ENCODE data around the gene EEF2. TPM values are rescaled to one million over a fixed set of nuclear protein-coding genes. Genes with fewer than 3 reads are reported as not detected.

Gene EEF2
- total RNA-seq, 2 donors from 2014 or later = 3,876 to 4,058 TPM

- Mint-ChIP-seq H3K9me3 (peaks cover 2% of the 10 kb centered on the region in 2 donors), H3K4me1 (ENCODE audit: low read depth) (peaks cover 58% of the 10 kb centered on the region), H3K4me3 (peak overlapping the region; percentile 90 to 95), H3K27ac (peak overlapping the region; percentile 95), H3K36me3 (ENCODE audit: insufficient read depth in 2 of 2) (peaks cover 16 to 23% of the 10 kb centered on the region in 2 donors), H3K27me3 (ENCODE audit: low read depth) (no peaks in the 10 kb centered on the region)
- peak; percentile 28 to 33 for ATAC-seq (replicated peaks in 1 of 2)
- DNase-seq = peak; percentile 90 to 91
These were observed 2.5 kb upstream of the EEF2 start for GRCh38 chr19:3987619-3988371.

- Mint-ChIP-seq H3K4me1 (ENCODE audit: low read depth) (peaks cover 72% of the 10 kb centered on the region), H3K36me3 (ENCODE audit: insufficient read depth in 2 of 2) (peaks cover 16 to 30% of the 10 kb centered on the region in 2 donors), H3K27me3 (ENCODE audit: low read depth) (no peaks in the 10 kb centered on the region), H3K9me3 (peaks cover 2% of the 10 kb centered on the region in 2 donors), H3K4me3 (peak overlapping the region; percentile 94 to 95), H3K27ac (peak overlapping the region; percentile 84)
- ATAC-seq (replicated peaks in 1 of 2) (peak; percentile 28 to 29), DNase-seq (peak; percentile 66 to 72)
These were observed 1.2 kb upstream of the EEF2 start for GRCh38 chr19:3986260-3987041.

DNA sequence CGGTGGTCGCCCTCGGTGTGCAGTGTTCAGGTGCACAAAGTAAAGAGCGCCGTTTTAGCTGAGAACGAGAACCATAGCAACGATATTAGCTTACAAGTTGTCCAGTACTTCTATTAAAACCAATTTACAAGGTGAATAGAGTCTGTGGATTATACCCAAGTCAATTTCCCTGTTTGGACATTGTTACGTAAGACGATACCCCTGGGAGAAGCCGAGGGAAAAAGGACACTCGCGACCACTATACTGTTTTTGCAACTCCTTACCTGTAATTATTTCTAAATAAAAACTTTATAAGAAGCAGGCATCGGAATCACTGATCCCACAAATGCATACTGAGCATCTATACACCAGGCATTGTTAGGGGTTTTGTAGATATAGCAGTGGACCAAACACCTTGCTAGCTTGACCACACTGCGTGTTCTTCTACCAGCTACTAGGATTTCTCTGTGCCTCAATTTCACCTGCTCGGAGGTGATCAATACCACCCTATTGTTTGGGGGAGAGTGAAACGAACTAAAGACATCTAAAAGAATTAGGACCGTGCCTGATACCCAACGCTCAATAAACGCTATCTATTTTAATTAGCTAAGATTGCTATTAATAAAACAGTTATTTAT, 488 bp upstream of the EEF2 start:
- ATAC-seq (replicated peaks in 1 of 2) (no peak), DNase-seq (no peak)
- H3K4me1 Mint-ChIP-seq (ENCODE audit: low read depth) = peaks cover 73% of the 10 kb centered on the region
- peaks cover 18 to 34% of the 10 kb centered on the region in 2 donors for H3K36me3 Mint-ChIP-seq (ENCODE audit: insufficient read depth in 2 of 2)
- no peaks in the 10 kb centered on the region for H3K27me3 Mint-ChIP-seq (ENCODE audit: low read depth)
- peak overlapping the region; percentile 94 to 95 for H3K4me3 Mint-ChIP-seq
- peaks cover under 1 to 1% of the 10 kb centered on the region in 2 donors for H3K9me3 Mint-ChIP-seq
- peak overlapping the region; percentile 97 for H3K27ac Mint-ChIP-seq

GRCh38 chr19:3984584-3984907, 717 bp downstream of the EEF2 start:
- H3K4me3 Mint-ChIP-seq = peak overlapping the region; percentile 94 to 95
- H3K27me3 Mint-ChIP-seq (ENCODE audit: low read depth) = no peaks in the 10 kb centered on the region
- peak overlapping the region; percentile 97 for H3K27ac Mint-ChIP-seq
- ATAC-seq (replicated peaks in 1 of 2) (no peak), DNase-seq (no peak)
- H3K9me3 Mint-ChIP-seq = no peaks in the 10 kb centered on the region
- H3K4me1 Mint-ChIP-seq (ENCODE audit: low read depth) = peaks cover 70% of the 10 kb centered on the region
- peaks cover 18 to 36% of the 10 kb centered on the region in 2 donors for H3K36me3 Mint-ChIP-seq (ENCODE audit: insufficient read depth in 2 of 2)

- no peaks in the 10 kb centered on the region for H3K9me3 Mint-ChIP-seq
- H3K27ac Mint-ChIP-seq = peak overlapping the region; percentile 97
- peaks cover 18 to 39% of the 10 kb centered on the region in 2 donors for H3K36me3 Mint-ChIP-seq (ENCODE audit: insufficient read depth in 2 of 2)
- H3K4me1 Mint-ChIP-seq (ENCODE audit: low read depth) = peaks cover 74% of the 10 kb centered on the region
- H3K27me3 Mint-ChIP-seq (ENCODE audit: low read depth) = no peaks in the 10 kb centered on the region
- no peak for DNase-seq
- H3K4me3 Mint-ChIP-seq = peak overlapping the region; percentile 94 to 95
- ATAC-seq (replicated peaks in 1 of 2) = peak in 1 of 2 donors; percentile 3
These were observed 1.2 kb downstream of the EEF2 start for GRCh38 chr19:3983936-3984583.

- ATAC-seq (replicated peaks in 1 of 2) (no peak), DNase-seq (no peak)
- Mint-ChIP-seq H3K27ac (peak overlapping the region; percentile 97), H3K27me3 (ENCODE audit: low read depth) (no peaks in the 10 kb centered on the region), H3K4me1 (ENCODE audit: low read depth) (peaks cover 74% of the 10 kb centered on the region), H3K36me3 (ENCODE audit: insufficient read depth in 2 of 2) (peaks cover 18 to 42% of the 10 kb centered on the region in 2 donors), H3K9me3 (no peaks in the 10 kb centered on the region), H3K4me3 (peak overlapping the region; percentile 94 to 95)
These were observed 1.7 kb downstream of the EEF2 start for GRCh38 chr19:3983542-3983914.

DNA sequence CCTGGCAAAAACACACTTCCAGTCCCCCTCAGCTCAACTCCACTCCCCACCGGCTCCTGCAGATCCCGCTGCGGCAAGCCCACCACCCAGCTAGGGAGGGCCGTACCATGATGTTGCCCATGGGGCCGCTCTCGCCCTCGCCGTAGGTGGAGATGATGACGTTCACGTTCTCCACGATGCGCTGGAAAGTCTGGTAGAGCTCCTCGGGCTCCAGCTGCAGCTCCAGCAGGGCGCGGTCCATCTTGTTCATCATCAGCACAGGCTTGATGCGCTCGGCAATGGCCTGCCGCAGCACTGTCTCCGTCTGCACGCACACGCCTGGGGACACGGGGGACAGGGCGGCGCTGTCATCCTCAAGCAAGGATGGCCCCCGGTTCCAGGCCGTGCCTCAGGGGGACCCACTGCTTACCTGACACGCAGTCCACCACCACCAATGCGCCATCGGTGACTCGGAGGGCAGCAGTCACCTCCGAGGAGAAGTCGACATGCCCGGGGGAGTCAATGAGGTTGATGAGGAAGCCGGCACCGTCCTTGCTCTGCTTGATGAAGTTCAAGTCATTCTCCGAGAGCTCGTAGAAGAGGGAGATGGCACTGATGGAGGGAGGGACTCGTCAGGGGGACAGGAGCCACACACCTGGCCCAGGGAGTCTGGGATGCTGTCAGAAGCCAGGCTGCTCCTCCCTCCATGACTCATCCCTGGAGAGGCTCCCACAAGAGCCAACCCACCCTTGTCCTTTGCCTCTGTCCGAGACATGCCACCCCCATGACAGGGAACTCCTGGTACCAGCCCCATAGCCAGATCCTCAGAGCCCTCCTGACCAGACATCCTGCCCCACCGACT, 2.3 kb downstream of the EEF2 start:
- Mint-ChIP-seq H3K27ac (peak overlapping the region; percentile 97), H3K9me3 (no peaks in the 10 kb centered on the region), H3K4me3 (peak overlapping the region; percentile 94 to 95), H3K27me3 (ENCODE audit: low read depth) (no peaks in the 10 kb centered on the region), H3K4me1 (ENCODE audit: low read depth) (peaks cover 69% of the 10 kb centered on the region), H3K36me3 (ENCODE audit: insufficient read depth in 2 of 2) (peaks cover 21 to 45% of the 10 kb centered on the region in 2 donors)
- DNase-seq (no peak), ATAC-seq (replicated peaks in 1 of 2) (peak in 1 of 2 donors; percentile 9)

DNA sequence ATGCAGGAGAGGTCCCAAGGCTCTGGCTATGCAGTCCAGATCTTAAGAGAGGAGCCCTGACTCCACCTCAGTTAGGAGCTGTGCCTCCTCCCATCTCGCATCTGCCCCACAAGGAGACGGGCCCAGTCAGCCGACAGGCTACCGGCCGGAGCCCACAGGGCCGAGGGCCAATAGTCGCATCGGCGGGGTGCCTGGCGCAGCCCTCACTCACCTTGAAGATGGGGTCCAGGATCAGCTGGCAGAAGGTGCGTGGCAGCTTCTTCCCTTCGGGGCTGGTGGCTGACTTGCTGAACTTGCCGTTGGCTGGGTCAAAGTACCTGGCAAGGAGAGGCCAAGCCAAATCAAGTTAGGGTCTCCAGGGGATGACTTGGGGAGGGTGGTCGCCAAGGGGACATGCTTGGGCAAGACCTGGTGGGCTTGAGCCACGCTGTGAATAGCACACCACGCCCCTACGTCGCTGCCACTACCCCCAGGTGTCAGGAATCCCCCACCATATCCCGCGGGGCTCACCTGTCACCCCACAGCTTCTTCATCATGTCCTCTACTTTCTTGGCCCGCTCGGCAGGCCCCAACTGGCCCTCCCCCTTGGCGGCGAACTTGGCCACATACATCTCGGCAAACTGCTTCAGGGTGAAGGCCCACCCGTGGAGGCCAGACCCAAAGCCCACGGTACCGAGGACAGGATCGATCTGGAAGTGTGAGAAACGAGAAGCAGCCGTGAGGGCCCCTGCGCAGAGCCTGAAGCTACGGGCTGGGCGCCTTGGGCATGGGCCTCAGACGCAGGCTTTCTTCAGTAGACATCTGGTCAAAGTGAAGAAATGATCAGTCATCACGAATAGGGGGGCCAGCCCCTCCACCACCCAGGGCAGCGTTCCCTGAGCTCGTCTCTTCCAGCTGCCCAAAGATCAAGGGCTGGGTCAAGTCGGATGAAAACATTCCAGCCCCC, 3.3 kb downstream of the EEF2 start:
- H3K36me3 Mint-ChIP-seq (ENCODE audit: insufficient read depth in 2 of 2) = peaks cover 23 to 45% of the 10 kb centered on the region in 2 donors
- no peak for DNase-seq
- peaks cover 61% of the 10 kb centered on the region for H3K4me1 Mint-ChIP-seq (ENCODE audit: low read depth)
- no peak for ATAC-seq (replicated peaks in 1 of 2)
- H3K9me3 Mint-ChIP-seq = no peaks in the 10 kb centered on the region
- H3K27me3 Mint-ChIP-seq (ENCODE audit: low read depth) = no peaks in the 10 kb centered on the region
- peak overlapping the region; percentile 75 for H3K27ac Mint-ChIP-seq
- H3K4me3 Mint-ChIP-seq = peak overlapping the region; percentile 94 to 95

DNA sequence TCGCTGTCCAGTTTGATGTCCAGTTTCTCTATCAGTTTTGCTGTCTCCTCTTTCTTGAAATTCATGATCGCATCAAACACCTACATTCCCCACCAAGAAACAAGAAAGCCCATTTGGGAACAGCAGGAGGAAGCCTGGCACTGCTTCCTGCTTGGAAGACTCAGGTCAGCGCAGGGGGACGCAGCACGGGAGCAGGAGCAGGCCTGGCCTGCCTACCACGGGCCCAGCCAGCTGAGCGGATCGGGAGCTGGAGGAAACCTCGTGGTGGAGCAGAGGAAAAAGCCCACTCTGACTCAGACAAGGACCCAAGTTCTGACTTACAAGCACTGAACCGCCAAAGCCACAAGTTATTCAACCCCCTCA, 3.9 kb downstream of the EEF2 start:
- Mint-ChIP-seq H3K4me1 (ENCODE audit: low read depth) (peaks cover 56% of the 10 kb centered on the region), H3K9me3 (no peaks in the 10 kb centered on the region), H3K27me3 (ENCODE audit: low read depth) (no peaks in the 10 kb centered on the region), H3K36me3 (ENCODE audit: insufficient read depth in 2 of 2) (peaks cover 24 to 45% of the 10 kb centered on the region in 2 donors), H3K4me3 (peak overlapping the region; percentile 15 to 39), H3K27ac (peak overlapping the region; percentile 59)
- DNase-seq (no peak), ATAC-seq (replicated peaks in 1 of 2) (no peak)

DNA sequence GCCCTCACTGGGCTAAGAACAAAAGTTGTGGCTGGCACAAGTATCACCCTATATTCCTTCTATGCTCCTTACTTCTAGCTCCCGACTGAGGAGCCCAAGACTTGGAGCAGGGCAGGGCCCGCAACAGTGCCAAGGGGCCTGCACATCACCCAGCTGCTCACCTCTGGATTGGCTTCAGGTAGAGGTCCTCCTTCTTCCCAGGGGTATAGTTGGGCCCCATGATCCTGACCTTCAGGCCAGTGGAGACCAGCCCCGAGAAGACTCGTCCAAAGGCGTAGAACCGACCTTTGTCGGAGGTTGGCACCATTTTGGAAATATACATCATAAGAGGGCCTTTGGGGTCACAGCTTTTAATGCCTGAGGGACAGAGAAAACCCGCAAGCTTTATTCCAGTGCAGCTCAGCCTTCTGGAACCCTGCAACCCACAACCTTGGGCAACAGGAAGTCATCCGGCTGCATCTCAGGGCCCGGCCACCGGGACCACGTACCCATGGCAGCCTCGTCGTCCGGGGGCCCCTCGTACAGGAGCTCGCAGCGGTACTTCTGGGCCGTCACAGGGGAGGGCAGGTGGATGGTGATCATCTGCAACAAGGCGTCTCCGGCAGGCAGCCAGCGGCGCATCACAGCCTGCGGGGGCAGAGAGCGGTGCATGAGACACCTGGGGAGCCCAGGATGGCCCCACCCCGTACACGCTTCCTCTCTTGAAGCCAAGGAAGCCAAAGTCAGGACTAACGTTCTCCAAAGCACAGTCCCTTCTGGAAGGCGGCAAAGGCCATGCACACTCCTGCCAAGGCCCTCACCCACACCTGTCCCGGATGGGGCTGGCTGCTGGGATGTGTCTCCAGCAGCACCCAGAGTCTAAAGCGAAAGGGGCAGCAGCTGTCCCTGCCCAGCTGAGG, 4.7 kb downstream of the EEF2 start:
- peaks cover 48% of the 10 kb centered on the region for H3K4me1 Mint-ChIP-seq (ENCODE audit: low read depth)
- DNase-seq (no peak), ATAC-seq (replicated peaks in 1 of 2) (no peak)
- H3K9me3 Mint-ChIP-seq = no peaks in the 10 kb centered on the region
- H3K27ac Mint-ChIP-seq = peak overlapping the region; percentile 42
- H3K27me3 Mint-ChIP-seq (ENCODE audit: low read depth) = no peaks in the 10 kb centered on the region
- no peak overlapping the region for H3K4me3 Mint-ChIP-seq
- peaks cover 24 to 49% of the 10 kb centered on the region in 2 donors for H3K36me3 Mint-ChIP-seq (ENCODE audit: insufficient read depth in 2 of 2)
